HG02870 (cell line): Measurements from ENCODE around the gene DMWD.
"Not testable (repeated sequence)": the region's sequence is repeated elsewhere in the genome, so short reads cannot be mapped to it uniquely, and the experiment has no call there.

Experiments
- ATAC-seq: cut with Tn5 transposase; IDR thresholded peaks from one replicate; pipeline ENCODE4 v1.9.1; 2021; ENCODE audit warnings: mild to moderate bottlenecking, moderate library complexity; ENCODE audit not compliant: unreplicated experiment

Gene DMWD

GRCh38 chr19:45753548-45753947, 39.1 kb downstream of the DMWD start:
- no peak for ATAC-seq

GRCh38 chr19:45752639-45753038, 40.0 kb downstream of the DMWD start:
- ATAC-seq = no peak

- not testable (repeated sequence) for ATAC-seq
These were observed 41.2 kb downstream of the DMWD start for GRCh38 chr19:45751483-45751882.

GRCh38 chr19:45747513-45747912, 45.1 kb downstream of the DMWD start:
- no peak for ATAC-seq

GRCh38 chr19:45746866-45747265, 45.8 kb downstream of the DMWD start:
- no peak for ATAC-seq

- no peak for ATAC-seq
These were observed 47.0 kb downstream of the DMWD start for GRCh38 chr19:45745606-45746005.

- ATAC-seq = no peak
These were observed 49.7 kb downstream of the DMWD start for GRCh38 chr19:45742969-45743368.

GRCh38 chr19:45739498-45740439, 52.9 kb downstream of the DMWD start:
- ATAC-seq = no peak

GRCh38 chr19:45733160-45733810, 59.4 kb downstream of the DMWD start, which contains the start of gene MEIOSIN:
Gene MEIOSIN (plus strand): TSS chr19:45733439. CDS start chr19:45735377, 1,938 bp downstream.
- ATAC-seq = no peak
